ENCODE measurements around the gene CENPV.
"Not testable (repeated sequence)": the region's sequence is repeated elsewhere in the genome, so short reads cannot be mapped to it uniquely, and the experiment has no call there.

Gene CENPV

GRCh38 chr17:16353317-16354174 is at the start of gene CENPV:
TSS of gene CENPV (minus strand) at chr17:16353469. CDS start at chr17:16353436, 33 bp downstream.
- DNase-seq, result no peak

- no peak for DNase-seq
Measured at GRCh38 chr17:16398270-16399267, 45.3 kb upstream of the CENPV start.

GRCh38 chr17:16396693-16397092 is 43.4 kb upstream of the CENPV start:
- DNase-seq, result not testable (repeated sequence)

- not testable (repeated sequence) for DNase-seq
Measured at GRCh38 chr17:16395887-16396286, 42.6 kb upstream of the CENPV start.

GRCh38 chr17:16392491-16392890 is 39.2 kb upstream of the CENPV start:
- DNase-seq, result not testable (repeated sequence)

GRCh38 chr17:16391451-16391850 is 38.2 kb upstream of the CENPV start:
- DNase-seq, result no peak

GRCh38 chr17:16386126-16386507 is 32.8 kb upstream of the CENPV start:
- DNase-seq, result not testable (repeated sequence)

- no peak for DNase-seq
Measured at GRCh38 chr17:16384557-16384956, 31.3 kb upstream of the CENPV start.

GRCh38 chr17:16383772-16384287 is 30.6 kb upstream of the CENPV start:
- DNase-seq, result no peak

- no peak for DNase-seq
Measured at GRCh38 chr17:16383216-16383615, 29.9 kb upstream of the CENPV start.

GRCh38 chr17:16381496-16381820 is 28.2 kb upstream of the CENPV start:
- no peak for DNase-seq

- peak; percentile 95 for DNase-seq
Measured at GRCh38 chr17:16380640-16381495, 27.6 kb upstream of the CENPV start, which contains the start of gene UBB. TSS of gene UBB (plus strand) at chr17:16381091. CDS start at chr17:16381908, 817 bp downstream.

GRCh38 chr17:16379654-16380053 is 26.4 kb upstream of the CENPV start:
- DNase-seq, result no peak

GRCh38 chr17:16378636-16379282 is 25.5 kb upstream of the CENPV start:
- DNase-seq, result no peak

- DNase-seq, result no peak
Measured at GRCh38 chr17:16377941-16378341, 24.7 kb upstream of the CENPV start.

- DNase-seq, result no peak
Measured at GRCh38 chr17:16374146-16374938, 21.1 kb upstream of the CENPV start.

- no peak for DNase-seq
Measured at GRCh38 chr17:16371742-16372141, 18.5 kb upstream of the CENPV start.

- no peak for DNase-seq
Measured at GRCh38 chr17:16364625-16365024, 11.4 kb upstream of the CENPV start.

- no peak for DNase-seq
Measured at GRCh38 chr17:16363749-16364536, 10.7 kb upstream of the CENPV start.

GRCh38 chr17:16361874-16362273 is 8.6 kb upstream of the CENPV start:
- DNase-seq, result no peak

Data from NCI-H524 treated with DMSO at 0.1 percent for 48 hours (cell line).